HG03575 (cell line): Measurements from ENCODE around the gene KIAA0825.

Experiments used
- ATAC-seq: cut with Tn5 transposase; IDR thresholded peaks from one replicate; pipeline ENCODE4 v1.9.1; 2021; ENCODE audit not compliant: unreplicated experiment, insufficient number of reproducible peaks, low FRiP score; ENCODE audit errors: extremely low read depth

KIAA0825 gene

DNA sequence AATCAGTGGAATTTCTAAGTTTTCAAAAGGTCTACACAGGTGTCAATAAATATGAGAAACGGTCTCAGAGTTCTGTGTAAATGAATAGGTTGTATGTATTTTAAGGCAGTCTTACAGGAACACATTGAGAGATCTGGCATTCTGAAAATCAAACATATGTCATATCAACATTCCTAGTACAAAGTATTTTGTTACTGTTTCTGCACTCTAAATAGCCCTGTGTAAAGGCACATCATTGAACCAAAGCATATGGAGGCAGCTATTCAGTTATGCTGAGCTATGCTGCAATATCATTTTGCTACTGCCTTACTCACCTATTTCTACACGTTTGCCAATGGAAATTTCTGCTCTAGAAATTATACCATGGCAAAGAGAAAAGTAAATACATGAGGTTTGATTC, 379.1 kb downstream of the KIAA0825 start:
- ATAC-seq, result no peak

DNA sequence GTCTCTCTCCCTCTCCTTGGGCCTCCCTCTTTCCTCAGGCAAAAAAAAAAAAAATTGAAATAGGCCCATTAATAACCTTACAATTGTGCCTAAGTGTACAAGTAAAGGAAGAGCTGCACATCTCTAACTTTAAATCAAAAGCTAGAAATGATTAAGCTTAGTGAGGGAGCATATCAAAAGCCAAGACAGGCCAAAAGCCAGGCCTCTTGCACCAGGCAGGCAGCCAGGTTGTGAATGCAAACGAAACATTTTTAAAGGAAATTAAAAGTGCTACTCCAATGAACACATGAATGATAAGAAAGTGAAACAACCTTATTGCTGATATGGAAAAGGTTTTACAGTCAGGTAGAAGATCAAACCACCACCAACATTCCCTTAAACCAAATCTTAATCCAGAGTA, 383.4 kb downstream of the KIAA0825 start:
- no peak for ATAC-seq

DNA sequence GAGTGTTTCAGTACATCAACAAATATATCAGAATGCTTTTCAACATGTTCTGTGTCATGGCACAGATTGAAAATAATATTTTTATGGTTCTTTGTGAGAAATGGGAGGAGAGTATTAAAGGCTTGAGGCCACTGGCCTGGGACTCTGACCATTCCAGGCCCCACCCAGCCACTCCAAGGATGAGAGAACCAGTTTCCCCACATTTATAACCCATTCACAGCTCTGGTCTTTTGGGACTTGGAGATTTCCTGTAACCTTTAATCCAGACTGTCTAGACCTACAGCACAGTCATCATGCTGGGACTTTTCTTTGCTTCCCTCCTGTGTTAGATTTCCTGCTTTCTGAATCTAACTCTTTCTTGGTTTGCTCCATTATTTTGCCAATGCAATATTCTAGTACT, 389.6 kb downstream of the KIAA0825 start:
- no peak for ATAC-seq

DNA sequence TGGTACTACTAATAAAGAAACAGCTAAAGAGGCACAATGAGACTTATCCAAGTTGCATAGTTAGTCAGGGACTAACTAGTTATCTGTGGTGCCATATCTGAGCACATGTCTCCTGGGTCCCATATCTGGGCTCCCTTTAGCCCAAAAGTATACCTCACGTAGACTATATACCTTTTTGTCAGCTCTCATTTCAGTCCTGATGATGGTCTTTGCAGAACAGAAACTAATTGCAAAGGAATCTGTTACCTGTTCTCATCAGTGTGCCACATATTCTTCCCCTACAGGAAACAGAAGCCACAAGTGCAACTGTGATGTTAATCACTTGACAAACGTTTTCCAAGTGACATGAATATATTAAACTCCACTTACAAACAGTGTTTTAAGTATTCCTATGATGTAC, 395.2 kb downstream of the KIAA0825 start:
- no peak for ATAC-seq

DNA sequence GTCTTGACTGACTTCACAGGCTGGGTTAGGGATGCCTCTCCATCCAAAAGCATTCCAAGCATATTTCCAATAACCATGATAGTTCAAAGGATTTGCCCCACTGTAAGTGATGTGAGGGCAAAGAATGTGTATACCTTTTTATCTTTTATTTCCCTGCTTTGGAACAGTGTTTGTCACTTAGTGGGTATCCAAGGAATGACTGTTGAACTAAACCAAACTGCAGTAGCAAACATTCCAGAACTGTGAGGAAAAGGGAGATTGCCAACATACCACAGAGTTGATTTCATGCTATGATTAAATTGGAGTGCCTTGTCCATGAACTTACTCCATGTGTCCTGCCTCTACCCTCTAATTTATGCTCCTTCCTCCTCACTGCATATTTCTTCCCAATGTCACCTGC, 400.0 kb downstream of the KIAA0825 start:
- ATAC-seq, result no peak

DNA sequence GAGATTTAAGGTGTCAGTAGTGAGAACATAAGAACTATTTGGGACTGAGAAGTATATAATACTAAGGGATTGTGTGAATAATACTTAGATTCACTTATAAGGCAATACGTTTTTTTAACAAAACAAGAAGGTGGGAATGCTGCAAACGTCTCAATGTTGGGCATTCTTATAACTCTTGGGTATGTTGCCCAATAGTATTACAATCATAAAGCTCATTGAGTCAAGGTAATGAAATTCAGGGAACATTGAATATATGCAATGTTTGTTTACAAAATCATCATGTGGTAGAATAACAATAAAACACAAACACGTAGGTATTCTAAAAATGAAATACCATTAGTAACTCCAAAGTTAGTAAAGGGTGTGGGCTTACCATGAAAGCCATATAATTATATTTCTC, 400.7 kb downstream of the KIAA0825 start:
- no peak for ATAC-seq

GRCh38 chr5:94217216-94217615, 401.2 kb downstream of the KIAA0825 start:
- no peak for ATAC-seq

DNA sequence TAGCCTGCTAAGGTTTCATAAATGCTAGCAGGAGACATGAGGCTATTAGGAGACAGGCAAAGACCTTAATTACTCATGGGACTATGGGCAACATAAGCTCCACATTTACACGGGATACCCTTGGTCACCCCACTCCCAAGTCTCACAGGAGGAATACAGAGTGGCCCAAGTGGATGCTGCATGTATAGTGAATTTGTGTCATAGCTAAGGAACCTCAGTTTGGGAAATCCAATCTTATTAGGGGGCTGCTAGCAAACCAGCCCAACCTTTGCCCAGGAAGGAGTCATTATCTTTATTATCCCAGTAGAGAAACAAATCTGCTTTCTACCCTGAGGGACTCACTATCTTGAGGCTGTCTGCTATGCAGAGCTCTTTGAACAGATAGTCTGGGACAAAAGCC, 405.9 kb downstream of the KIAA0825 start:
- no peak for ATAC-seq

DNA sequence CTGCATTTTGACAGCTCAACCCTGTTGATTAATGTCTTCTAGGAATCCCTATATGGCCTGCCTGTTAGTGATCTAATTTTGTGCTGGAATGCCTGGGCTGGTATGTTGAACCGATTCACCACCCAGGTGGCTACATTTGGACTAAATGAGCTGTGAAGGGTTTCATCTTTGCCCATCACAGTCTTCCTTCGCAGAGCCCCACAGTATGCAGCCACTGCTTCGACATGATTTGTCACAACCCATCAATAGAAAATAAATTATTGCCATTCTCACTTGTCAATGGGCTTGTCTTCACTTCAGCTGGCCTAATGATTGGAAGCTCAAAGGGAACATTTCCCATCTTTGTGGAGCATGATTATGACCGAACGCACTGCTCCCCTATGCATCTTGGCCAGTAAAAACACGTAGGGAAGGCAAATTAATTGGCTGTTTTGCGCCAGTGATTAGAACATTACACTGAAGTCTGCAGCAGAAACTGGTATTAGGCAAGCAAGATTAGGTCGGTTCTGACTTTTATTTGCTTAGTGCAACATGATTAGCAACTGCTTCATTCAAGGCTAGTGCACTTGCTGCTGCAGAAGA, 408.5 kb downstream of the KIAA0825 start:
- ATAC-seq, result no peak

- no peak for ATAC-seq
Observed at GRCh38 chr5:94209272-94209671, 409.1 kb downstream of the KIAA0825 start.

- no peak for ATAC-seq
Observed at GRCh38 chr5:94199566-94199965, 418.8 kb downstream of the KIAA0825 start.

- no peak for ATAC-seq
Observed at GRCh38 chr5:94197970-94198369, 420.4 kb downstream of the KIAA0825 start.

GRCh38 chr5:94196953-94197352, 421.5 kb downstream of the KIAA0825 start:
- no peak for ATAC-seq

DNA sequence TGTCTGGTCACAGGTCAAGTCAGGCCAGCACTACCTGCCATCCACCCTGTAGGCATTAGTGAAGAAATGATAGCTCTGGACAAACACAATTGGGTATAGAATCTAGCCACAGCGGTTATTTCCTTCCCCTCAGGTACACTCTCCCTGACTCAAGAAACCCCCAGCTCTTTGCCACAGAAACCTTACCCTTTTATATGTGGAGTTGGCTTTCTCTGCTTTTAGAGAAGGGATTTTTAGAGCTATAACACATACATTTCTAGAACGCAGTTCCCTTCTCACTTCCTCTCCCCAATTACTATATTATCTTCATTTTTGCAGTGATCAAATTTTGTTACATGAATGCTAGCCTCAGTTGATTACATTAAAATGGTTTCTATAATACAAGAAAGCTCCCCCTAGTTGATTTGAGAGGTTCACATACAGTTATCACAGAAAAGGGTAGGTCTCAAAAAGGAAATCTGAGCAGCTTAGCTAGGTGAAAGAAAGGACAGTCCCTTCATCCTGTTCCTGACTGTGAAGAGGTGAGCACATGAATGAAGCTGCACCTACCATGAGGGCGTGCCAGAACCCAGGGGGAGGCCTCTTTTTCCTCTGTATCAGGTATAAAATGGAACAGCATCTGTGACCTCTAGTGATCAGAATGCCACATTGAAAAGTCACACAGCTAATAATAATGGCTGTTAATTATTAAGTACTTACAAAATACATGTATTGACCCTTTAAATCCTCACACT, 425.6 kb downstream of the KIAA0825 start:
- ATAC-seq, result no peak

GRCh38 chr5:94191604-94192003, 426.8 kb downstream of the KIAA0825 start:
- no peak for ATAC-seq

- no peak for ATAC-seq
Observed at GRCh38 chr5:94188725-94189124, 429.7 kb downstream of the KIAA0825 start.

DNA sequence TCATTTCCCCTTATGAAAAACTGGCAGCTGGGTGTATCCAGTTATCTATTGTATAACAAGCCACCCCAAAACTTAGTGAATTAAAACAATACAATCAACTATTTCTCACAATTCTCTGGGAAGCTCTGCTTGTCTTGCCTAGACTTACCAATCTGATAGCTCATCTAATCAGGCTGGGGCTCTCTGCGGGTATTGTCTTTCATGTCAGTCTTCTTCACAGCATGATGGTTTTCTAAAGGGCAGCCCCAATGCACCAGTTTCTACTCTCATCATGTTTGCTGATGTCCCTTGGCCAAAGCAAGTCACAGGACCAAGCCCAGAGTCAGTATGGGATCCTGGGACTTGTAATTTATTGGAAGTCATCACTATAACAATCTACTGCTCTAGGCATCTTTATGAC, 433.5 kb downstream of the KIAA0825 start:
- ATAC-seq, result no peak

DNA sequence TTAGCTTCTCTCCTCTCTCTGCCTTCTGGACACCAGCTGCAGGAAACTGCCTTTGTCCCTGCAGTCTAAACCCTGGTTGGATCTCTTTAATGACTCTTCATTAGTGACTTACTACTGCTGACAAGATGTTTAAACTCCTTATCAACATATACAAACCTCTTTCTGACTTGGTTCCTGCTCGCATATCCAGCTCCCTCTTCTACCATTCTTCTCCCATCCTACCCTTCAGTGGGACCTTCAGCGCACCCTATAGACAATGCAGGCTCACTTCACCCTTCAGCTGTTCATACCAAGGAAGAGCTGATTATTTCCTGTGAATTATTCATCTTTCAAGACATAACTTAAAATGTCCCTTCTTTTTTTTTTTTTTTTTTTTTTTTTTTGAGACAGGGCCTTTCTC, 436.5 kb downstream of the KIAA0825 start:
- ATAC-seq, result no peak

DNA sequence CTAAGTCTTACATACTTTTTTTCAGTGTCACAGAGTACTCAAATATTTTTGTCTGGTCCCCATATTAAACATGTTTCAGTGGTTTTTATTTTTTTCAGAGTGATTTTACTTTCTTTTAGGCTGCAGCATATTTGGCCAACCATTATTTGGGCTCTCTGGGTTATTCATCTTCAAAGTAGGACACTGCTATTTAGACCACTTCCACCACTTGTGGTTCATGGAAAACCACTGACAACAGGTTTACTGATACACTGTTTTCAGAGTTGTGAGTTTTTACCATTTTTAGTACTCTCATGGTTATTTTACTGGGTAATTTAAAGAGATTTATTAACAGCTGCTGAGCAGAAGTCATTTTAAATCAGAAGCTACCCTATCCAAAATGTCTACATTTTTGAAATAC, 437.6 kb downstream of the KIAA0825 start:
- no peak for ATAC-seq

DNA sequence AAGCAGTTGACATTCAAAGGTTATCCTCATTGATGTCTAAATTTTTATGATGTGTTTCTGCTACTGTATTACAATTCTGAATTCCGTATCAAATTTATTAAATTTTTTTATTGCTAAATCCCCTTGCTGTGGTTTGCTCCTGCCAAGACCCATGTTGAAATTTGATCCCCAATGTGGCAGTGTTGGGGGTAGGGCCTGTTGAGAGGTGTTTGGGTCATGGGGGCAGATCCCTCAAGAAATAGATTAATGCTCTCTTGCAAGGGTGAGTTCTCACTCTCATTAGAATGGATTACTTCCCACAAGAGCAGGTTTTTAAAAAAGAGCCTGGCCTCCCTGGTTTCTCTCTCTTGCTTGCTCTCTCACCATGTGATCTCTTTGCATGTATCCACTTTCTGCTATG, 442.5 kb downstream of the KIAA0825 start:
- no peak for ATAC-seq
